Measurements from ENCODE around the gene CITED4.

DNA sequence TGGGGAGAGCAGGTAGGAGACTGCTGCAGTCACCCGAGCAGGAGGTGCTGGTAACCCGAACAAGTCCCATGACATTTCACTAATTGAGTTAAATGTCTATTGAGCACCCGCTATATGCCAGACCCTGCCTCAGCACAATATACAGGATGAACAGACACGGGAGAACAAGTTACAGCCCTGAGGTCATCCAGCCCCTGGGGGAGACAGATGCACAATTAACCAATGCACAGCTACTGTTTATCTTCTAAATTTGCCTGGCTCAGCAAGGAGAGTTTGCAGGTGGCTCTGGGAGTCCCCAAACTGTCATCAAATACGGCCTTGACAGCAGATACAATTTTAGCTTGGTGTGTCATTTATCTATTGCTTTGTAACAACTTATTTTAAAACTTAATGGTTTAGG lies 18.1 kb downstream of the CITED4 start:
- TF ChIP-seq TAF1 (IDR thresholded peaks at IDR 0.05; ENCODE audit: borderline replicate concordance, low read depth, low read length) (no peak), POLR2A (IDR thresholded peaks at IDR 0.05; ENCODE audit: low read depth, low read length) (no peak), POLR2AphosphoS5 (IDR thresholded peaks at IDR 0.05; ENCODE audit: low read depth, low read length) (no peak)

Measured in GM12892 (cell line).